ENCODE data around the gene LEPROT. TPM values are rescaled to one million over a fixed set of nuclear protein-coding genes. Genes with fewer than 3 reads are reported as not detected.
A peak's percentile ranks its signal among the peaks of the same experiment; 100 is the strongest.
"Not testable (repeated sequence)": the region's sequence is repeated elsewhere in the genome, so short reads cannot be mapped to it uniquely, and the experiment has no call there.

The LEPROT gene
- total RNA-seq, 1 donor from 2014 or later, result 128 TPM

DNA sequence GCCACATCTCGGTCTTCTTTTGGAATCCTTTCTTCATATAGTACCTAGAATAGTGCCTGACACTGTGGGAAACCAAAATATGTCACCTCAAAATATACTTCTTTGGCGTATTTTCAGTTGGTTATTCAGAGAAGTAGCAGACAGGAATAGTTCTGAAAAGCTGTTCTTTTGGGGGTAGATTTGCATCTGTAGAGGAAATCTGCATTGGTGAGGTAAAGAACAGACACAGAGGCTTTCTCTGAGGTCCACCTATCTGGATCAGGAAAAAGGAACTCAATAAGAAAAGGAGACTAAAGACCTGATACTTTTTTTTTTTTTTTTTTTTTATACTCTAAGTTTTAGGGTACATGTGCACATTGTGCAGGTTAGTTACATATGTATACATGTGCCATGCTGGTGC, 23.2 kb downstream of the LEPROT start:
- Mint-ChIP-seq H3K4me1 (ENCODE audit: low read depth) (peaks cover 11% of the 10 kb centered on the region), H3K4me3 (ENCODE audit: unreplicated experiment) (no peak overlapping the region)

DNA sequence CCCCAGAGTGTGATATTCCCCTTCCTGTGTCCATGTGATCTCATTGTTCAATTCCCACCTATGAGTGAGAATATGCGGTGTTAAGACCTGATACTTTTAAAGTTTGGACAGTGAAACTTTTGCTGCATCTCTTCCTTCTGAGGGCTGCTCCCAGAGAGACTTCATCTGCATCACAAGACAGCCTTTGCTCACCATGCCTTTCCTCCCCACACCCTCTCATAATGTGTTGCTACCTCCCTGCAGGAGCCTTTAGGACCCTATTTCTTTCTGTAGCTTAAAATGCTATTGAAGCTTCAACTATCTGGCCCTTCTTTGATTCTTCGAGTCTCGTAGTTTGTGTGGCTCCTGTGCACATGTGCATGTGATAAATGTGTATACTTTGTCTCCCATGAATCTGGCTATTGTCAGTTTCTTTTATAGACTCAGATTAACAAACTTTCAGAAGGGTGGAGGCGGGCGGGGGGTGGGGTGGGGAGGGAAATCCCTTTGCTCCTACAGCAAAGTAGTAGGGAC, 23.7 kb downstream of the LEPROT start:
- Mint-ChIP-seq H3K27ac (ENCODE audit: unreplicated experiment) (no peak overlapping the region), H3K36me3 (ENCODE audit: low read depth) (peaks cover 2% of the 10 kb centered on the region), H3K9me3 (ENCODE audit: low read depth) (peaks cover 10% of the 10 kb centered on the region), H3K4me1 (ENCODE audit: low read depth) (peaks cover 11% of the 10 kb centered on the region), H3K4me3 (ENCODE audit: unreplicated experiment) (no peak overlapping the region), H3K27me3 (ENCODE audit: low read depth) (no peaks in the 10 kb centered on the region)
- TF ChIP-seq, protein P1, sequence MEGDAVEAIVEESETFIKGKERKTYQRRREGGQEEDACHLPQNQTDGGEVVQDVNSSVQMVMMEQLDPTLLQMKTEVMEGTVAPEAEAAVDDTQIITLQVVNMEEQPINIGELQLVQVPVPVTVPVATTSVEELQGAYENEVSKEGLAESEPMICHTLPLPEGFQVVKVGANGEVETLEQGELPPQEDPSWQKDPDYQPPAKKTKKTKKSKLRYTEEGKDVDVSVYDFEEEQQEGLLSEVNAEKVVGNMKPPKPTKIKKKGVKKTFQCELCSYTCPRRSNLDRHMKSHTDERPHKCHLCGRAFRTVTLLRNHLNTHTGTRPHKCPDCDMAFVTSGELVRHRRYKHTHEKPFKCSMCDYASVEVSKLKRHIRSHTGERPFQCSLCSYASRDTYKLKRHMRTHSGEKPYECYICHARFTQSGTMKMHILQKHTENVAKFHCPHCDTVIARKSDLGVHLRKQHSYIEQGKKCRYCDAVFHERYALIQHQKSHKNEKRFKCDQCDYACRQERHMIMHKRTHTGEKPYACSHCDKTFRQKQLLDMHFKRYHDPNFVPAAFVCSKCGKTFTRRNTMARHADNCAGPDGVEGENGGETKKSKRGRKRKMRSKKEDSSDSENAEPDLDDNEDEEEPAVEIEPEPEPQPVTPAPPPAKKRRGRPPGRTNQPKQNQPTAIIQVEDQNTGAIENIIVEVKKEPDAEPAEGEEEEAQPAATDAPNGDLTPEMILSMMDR (IDR thresholded peaks at IDR 0.05), result no peak
- no peak for DNase-seq (ENCODE audit: low spot score)

More for the DNA sequence above, 23.2 kb downstream of the LEPROT start:
- no peak overlapping the region for H3K27ac Mint-ChIP-seq (ENCODE audit: unreplicated experiment)
- H3K9me3 Mint-ChIP-seq (ENCODE audit: low read depth), result peaks cover 10% of the 10 kb centered on the region
- H3K36me3 Mint-ChIP-seq (ENCODE audit: low read depth), result peaks cover 2% of the 10 kb centered on the region
- TF ChIP-seq, protein P1 (IDR thresholded peaks at IDR 0.05), result no peak
- H3K27me3 Mint-ChIP-seq (ENCODE audit: low read depth), result no peaks in the 10 kb centered on the region
- no peak for DNase-seq (ENCODE audit: low spot score)

DNA sequence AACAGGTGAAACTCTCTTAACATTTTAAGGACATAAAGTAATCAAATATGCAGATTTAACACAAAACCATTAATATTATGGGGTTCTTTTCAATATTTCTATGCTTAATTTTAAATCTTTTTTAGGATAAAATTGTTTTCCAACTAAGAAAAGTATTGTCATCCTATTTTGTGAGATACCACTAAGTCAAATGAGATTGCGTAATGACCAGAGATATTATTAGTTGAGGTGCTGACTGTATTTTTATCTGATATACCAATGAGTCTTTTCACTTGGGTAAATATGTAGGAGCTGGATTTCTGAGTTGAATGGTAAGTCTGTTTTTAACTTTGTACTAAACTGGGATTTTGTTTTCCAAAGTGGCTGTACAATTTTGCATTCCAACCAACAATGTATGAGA, 25.4 kb downstream of the LEPROT start:
- no peaks in the 10 kb centered on the region for H3K27me3 Mint-ChIP-seq (ENCODE audit: low read depth)
- peaks cover 2% of the 10 kb centered on the region for H3K36me3 Mint-ChIP-seq (ENCODE audit: low read depth)
- TF ChIP-seq, protein P1 (IDR thresholded peaks at IDR 0.05), result no peak
- peaks cover 10% of the 10 kb centered on the region for H3K9me3 Mint-ChIP-seq (ENCODE audit: low read depth)
- H3K4me3 Mint-ChIP-seq (ENCODE audit: unreplicated experiment), result no peak overlapping the region
- no peak for DNase-seq (ENCODE audit: low spot score)
- H3K4me1 Mint-ChIP-seq (ENCODE audit: low read depth), result peaks cover 4% of the 10 kb centered on the region
- no peak overlapping the region for H3K27ac Mint-ChIP-seq (ENCODE audit: unreplicated experiment)

DNA sequence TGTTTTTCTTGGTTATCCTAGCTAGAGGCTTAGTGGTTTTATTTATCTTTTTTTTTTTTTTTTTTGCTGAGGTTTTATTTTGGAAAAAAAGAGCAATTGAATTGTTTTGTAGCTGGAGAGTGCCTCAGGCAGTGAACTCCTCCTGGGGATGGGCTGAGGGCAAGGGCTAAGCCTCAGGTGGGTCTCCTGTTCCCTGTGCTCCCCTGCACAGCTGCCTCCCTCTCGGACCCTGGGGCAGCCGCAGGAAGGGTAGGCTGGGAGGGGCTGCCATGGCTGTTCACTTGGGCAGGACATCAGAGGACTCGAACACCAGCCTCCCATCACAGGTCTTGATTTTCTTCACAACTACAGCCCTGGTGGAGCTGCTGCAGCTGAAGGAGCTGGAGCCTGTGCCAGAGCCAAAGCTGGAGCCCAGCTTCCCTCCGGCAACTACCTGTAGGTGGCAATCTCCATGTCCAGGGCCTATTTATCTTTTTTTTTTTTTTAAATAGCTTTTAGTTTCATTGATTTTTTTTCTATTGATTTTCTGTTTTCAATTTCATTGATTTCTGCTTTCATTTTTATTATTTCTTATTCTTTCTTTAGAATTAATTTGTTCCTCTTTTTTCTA, 28.9 kb downstream of the LEPROT start:
- H3K27ac Mint-ChIP-seq (ENCODE audit: unreplicated experiment), result no peak overlapping the region
- H3K9me3 Mint-ChIP-seq (ENCODE audit: low read depth), result peaks cover 4% of the 10 kb centered on the region
- DNase-seq (ENCODE audit: low spot score), result no peak
- no peaks in the 10 kb centered on the region for H3K36me3 Mint-ChIP-seq (ENCODE audit: low read depth)
- TF ChIP-seq, protein P1 (IDR thresholded peaks at IDR 0.05), result peak; percentile 43
- H3K27me3 Mint-ChIP-seq (ENCODE audit: low read depth), result no peaks in the 10 kb centered on the region
- H3K4me1 Mint-ChIP-seq (ENCODE audit: low read depth), result no peaks in the 10 kb centered on the region
- no peak overlapping the region for H3K4me3 Mint-ChIP-seq (ENCODE audit: unreplicated experiment)

DNA sequence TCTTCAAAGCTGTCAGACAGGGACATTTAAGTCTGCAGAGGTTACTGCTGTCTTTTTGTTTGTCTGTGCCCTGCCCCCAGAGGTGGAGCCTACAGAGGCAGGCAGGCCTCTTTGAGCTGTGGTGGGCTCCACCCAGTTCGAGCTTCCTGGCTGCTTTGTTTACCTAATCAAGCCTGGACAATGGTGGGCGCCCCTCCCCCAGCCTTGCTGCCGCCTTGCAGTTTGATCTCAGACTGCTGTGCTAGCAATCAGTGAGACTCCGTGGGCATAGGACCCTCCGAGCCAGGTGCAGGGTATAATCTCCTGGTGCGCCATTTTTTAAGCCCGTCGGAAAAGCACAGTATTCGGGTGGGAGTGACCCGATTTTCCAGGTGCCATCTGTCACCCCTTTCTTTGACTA, 35.2 kb downstream of the LEPROT start:
- H3K27ac Mint-ChIP-seq (ENCODE audit: unreplicated experiment), result not testable (repeated sequence)

DNA sequence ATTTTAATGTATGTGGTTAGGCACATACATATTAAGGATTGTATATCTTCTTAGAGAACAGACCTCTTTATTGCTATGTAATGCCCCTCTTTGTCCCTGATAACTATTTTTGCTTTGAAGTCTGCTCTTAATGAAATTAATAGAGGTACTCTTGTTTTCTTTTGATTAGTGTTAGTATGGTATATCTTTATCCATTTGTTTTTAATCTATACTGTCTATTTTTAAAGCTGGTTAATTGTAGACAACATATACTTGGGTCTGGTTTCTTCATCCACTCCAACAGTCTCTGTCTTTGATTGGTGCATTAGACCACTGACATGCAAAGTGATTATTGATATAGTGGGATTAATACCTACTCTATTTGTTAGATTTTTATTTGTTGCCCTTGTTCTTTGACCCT, 36.0 kb downstream of the LEPROT start:
- H3K9me3 Mint-ChIP-seq (ENCODE audit: low read depth), result peaks cover 11% of the 10 kb centered on the region
- H3K4me3 Mint-ChIP-seq (ENCODE audit: unreplicated experiment), result no peak overlapping the region
- H3K27me3 Mint-ChIP-seq (ENCODE audit: low read depth), result no peaks in the 10 kb centered on the region
- H3K4me1 Mint-ChIP-seq (ENCODE audit: low read depth), result peaks cover 8% of the 10 kb centered on the region
- H3K27ac Mint-ChIP-seq (ENCODE audit: unreplicated experiment), result no peak overlapping the region
- H3K36me3 Mint-ChIP-seq (ENCODE audit: low read depth), result no peaks in the 10 kb centered on the region
- DNase-seq (ENCODE audit: low spot score), result no peak
- TF ChIP-seq, protein P1 (IDR thresholded peaks at IDR 0.05), result no peak

More for the DNA sequence above, 35.2 kb downstream of the LEPROT start:
- not testable (repeated sequence) for H3K4me1 Mint-ChIP-seq (ENCODE audit: low read depth); H3K36me3 Mint-ChIP-seq (ENCODE audit: low read depth); H3K4me3 Mint-ChIP-seq (ENCODE audit: unreplicated experiment); DNase-seq (ENCODE audit: low spot score); H3K27me3 Mint-ChIP-seq (ENCODE audit: low read depth)
- H3K9me3 Mint-ChIP-seq (ENCODE audit: low read depth), result peaks cover 11% of the 10 kb centered on the region
